Astrocyte (in vitro differentiated cells and primary cell): Measurements from ENCODE around the gene MRPL36. TPM values are rescaled to one million over a fixed set of nuclear protein-coding genes. Genes with fewer than 3 reads are reported as not detected.

ENCODE experiments used
- DNase-seq: peaks from one replicate; pipeline ENCODE4 v3.0.0-alpha.2; 2010; ENCODE audit warnings: low read depth
- FAIRE-seq: peaks from 2 replicates; lab custom pipeline; 2011; peaks lifted over from hg19 to GRCh38; lab: Jason Lieb, UNC
- H2AFZ ChIP-seq: 2 replicates; pipeline ENCODE4 v1.6.0; 2012; ENCODE audit warnings: low read depth, low read length, inconsistent platforms
- H3K27ac ChIP-seq: 2 replicates; pipeline ENCODE4 v1.5.1; 2011; ENCODE audit warnings: low read depth, low read length, inconsistent platforms
- H3K27me3 ChIP-seq: 2 replicates; pipeline ENCODE4 v1.6.0; 2011; ENCODE audit warnings: low read length, inconsistent platforms; ENCODE audit not compliant: insufficient read depth
- H3K36me3 ChIP-seq: 2 replicates; pipeline ENCODE4 v1.5.1; 2011; ENCODE audit warnings: low read length, inconsistent platforms; ENCODE audit not compliant: insufficient read depth
- H3K4me1 ChIP-seq: 2 replicates; pipeline ENCODE4 v1.5.1; 2011; ENCODE audit warnings: low read length, inconsistent platforms; ENCODE audit not compliant: insufficient read depth
- H3K4me2 ChIP-seq: 2 replicates; pipeline ENCODE4 v1.6.0; 2012; ENCODE audit warnings: low read length, inconsistent platforms
- H3K4me3 ChIP-seq: 2 replicates; pipeline ENCODE4 v1.5.1; 2011; ENCODE audit warnings: low read depth, mild to moderate bottlenecking, low read length, inconsistent platforms; ENCODE audit not compliant: insufficient read depth
- H3K79me2 ChIP-seq: 2 replicates; pipeline ENCODE4 v1.6.0; 2012; ENCODE audit warnings: mild to moderate bottlenecking, low read length, inconsistent platforms; ENCODE audit not compliant: insufficient read depth
- H3K9ac ChIP-seq: 2 replicates; pipeline ENCODE4 v1.6.0; 2012; ENCODE audit warnings: mild to moderate bottlenecking, low read length, inconsistent platforms
- H3K9me3 ChIP-seq: 2 replicates; pipeline ENCODE4 v1.5.1; 2012; ENCODE audit warnings: low read depth, mild to moderate bottlenecking, low read length, inconsistent platforms; ENCODE audit not compliant: insufficient read depth
- H4K20me1 ChIP-seq: 2 replicates; pipeline ENCODE4 v1.6.0; 2012; ENCODE audit warnings: low read length, inconsistent platforms; ENCODE audit not compliant: insufficient read depth
- H3K27ac Mint-ChIP-seq: one replicate; pipeline ENCODE4 v1.8.0; 2021; ENCODE audit warnings: mild to moderate bottlenecking, mixed read lengths; ENCODE audit not compliant: unreplicated experiment
- H3K27me3 Mint-ChIP-seq: one replicate; pipeline ENCODE4 v1.8.0; 2021; ENCODE audit warnings: low read depth, mixed read lengths; ENCODE audit not compliant: unreplicated experiment
- H3K36me3 Mint-ChIP-seq: one replicate; pipeline ENCODE4 v1.8.0; 2021; ENCODE audit warnings: low read depth, mixed read lengths; ENCODE audit not compliant: unreplicated experiment
- H3K4me1 Mint-ChIP-seq: one replicate; pipeline ENCODE4 v1.8.0; 2021; ENCODE audit warnings: low read depth, mixed read lengths; ENCODE audit not compliant: unreplicated experiment
- H3K4me3 Mint-ChIP-seq: one replicate; pipeline ENCODE4 v1.8.0; 2021; ENCODE audit warnings: mild to moderate bottlenecking, moderate library complexity, mixed read lengths; ENCODE audit not compliant: unreplicated experiment
- H3K9me3 Mint-ChIP-seq: one replicate; pipeline ENCODE4 v1.8.0; 2021; ENCODE audit warnings: mild to moderate bottlenecking, mixed read lengths; ENCODE audit not compliant: unreplicated experiment
- EZH2 ChIP-seq: IDR thresholded peaks from 2 replicates; pipeline ENCODE4 v1.6.1; 2012; ENCODE audit warnings: mild to moderate bottlenecking, low read length, inconsistent platforms; ENCODE audit not compliant: insufficient read depth
- total RNA-seq: library from RNA; stranded (reverse); gene quantifications from 2 replicates; pipeline ENCODE4 v1.2.1, GENCODE V29; 2021
- TF ChIP-seq, protein P1 (sequence below): IDR thresholded peaks from 2 replicates; pipeline ENCODE4 v1.5.1; 2011; ENCODE audit warnings: low read depth, mild to moderate bottlenecking, inconsistent platforms, low read length, moderate library complexity; ENCODE audit not compliant: insufficient read depth

The MRPL36 gene
- total RNA-seq, 1 donor from 2014 or later: 72.2 TPM

DNA sequence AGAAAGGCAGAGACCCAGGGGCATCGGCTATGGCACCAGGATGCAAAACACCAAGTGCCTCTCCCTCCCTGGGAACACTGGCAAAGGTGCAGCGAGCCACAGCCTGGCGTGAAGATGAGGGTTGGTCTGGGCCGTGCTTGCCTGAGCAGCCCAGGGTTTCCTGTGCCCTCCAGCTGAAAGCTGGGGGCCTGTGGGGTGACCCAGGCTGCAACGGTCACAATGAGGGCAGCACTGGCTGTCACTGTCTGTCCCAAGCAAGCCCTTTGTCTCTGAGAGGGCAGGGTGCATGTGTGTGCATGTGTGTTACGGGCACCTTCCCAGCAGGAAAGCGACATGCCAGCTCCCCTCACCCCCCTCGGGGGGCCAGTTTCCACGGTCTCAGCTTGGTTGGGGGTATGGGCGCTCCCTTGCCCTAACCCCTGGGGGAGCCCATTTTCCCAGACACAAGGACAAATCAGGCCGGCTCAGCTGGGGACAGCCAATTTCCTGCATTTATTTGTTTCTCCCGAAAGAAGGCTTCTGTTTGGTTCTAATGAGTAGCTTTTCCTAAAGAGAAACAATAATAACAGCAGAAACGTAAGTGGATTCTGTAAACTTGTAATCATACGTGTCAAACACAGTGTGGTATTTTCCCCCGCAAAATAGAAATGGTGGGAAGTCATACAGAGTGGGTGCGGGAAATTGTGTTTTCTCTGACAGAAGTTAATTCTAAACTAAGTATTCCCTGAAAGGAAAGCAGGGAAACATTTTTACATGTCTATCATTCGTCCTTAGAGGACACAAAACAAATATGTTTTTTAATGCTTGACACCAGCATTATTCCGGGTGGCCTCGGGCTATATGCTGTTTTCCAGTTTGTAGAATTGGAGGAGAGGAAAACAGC, 21.3 kb downstream of the MRPL36 start:
- no peak for TF ChIP-seq EZH2
- TF ChIP-seq, protein P1, sequence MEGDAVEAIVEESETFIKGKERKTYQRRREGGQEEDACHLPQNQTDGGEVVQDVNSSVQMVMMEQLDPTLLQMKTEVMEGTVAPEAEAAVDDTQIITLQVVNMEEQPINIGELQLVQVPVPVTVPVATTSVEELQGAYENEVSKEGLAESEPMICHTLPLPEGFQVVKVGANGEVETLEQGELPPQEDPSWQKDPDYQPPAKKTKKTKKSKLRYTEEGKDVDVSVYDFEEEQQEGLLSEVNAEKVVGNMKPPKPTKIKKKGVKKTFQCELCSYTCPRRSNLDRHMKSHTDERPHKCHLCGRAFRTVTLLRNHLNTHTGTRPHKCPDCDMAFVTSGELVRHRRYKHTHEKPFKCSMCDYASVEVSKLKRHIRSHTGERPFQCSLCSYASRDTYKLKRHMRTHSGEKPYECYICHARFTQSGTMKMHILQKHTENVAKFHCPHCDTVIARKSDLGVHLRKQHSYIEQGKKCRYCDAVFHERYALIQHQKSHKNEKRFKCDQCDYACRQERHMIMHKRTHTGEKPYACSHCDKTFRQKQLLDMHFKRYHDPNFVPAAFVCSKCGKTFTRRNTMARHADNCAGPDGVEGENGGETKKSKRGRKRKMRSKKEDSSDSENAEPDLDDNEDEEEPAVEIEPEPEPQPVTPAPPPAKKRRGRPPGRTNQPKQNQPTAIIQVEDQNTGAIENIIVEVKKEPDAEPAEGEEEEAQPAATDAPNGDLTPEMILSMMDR: no peak
- no peaks in the 10 kb centered on the region for H4K20me1 ChIP-seq
- H3K27me3 ChIP-seq: peaks cover 2% of the 10 kb centered on the region
- H3K79me2 ChIP-seq: no peaks in the 10 kb centered on the region
- FAIRE-seq: no peak
- H3K36me3 ChIP-seq: no peaks in the 10 kb centered on the region
- H3K36me3 Mint-ChIP-seq: no peaks in the 10 kb centered on the region
- H3K27ac Mint-ChIP-seq: no peak overlapping the region
- no peak overlapping the region for H3K27ac ChIP-seq
- DNase-seq: no peak
- H3K9ac ChIP-seq: no peak overlapping the region
- no peaks in the 10 kb centered on the region for H3K9me3 ChIP-seq
- no peaks in the 10 kb centered on the region for H3K4me1 ChIP-seq
- no peak overlapping the region for H2AFZ ChIP-seq
- no peak overlapping the region for H3K4me3 Mint-ChIP-seq
- H3K4me1 Mint-ChIP-seq: no peaks in the 10 kb centered on the region
- H3K27me3 Mint-ChIP-seq: peaks cover 26% of the 10 kb centered on the region
- H3K9me3 Mint-ChIP-seq: no peaks in the 10 kb centered on the region
- no peak overlapping the region for H3K4me2 ChIP-seq
- no peak overlapping the region for H3K4me3 ChIP-seq

GRCh38 chr5:1777281-1778137, 22.1 kb downstream of the MRPL36 start:
- TF ChIP-seq, protein P1: no peak
- TF ChIP-seq EZH2: no peak
- H3K9me3 Mint-ChIP-seq: no peaks in the 10 kb centered on the region
- no peaks in the 10 kb centered on the region for H3K4me1 ChIP-seq
- H2AFZ ChIP-seq: no peak overlapping the region
- no peak overlapping the region for H3K4me3 ChIP-seq
- H3K4me1 Mint-ChIP-seq: no peaks in the 10 kb centered on the region
- no peak overlapping the region for H3K4me2 ChIP-seq
- no peaks in the 10 kb centered on the region for H3K36me3 ChIP-seq
- FAIRE-seq: no peak
- no peak overlapping the region for H3K27ac ChIP-seq
- no peak overlapping the region for H3K27ac Mint-ChIP-seq
- peaks cover 2% of the 10 kb centered on the region for H3K27me3 ChIP-seq
- no peak overlapping the region for H3K9ac ChIP-seq
- no peaks in the 10 kb centered on the region for H3K79me2 ChIP-seq
- no peak overlapping the region for H3K4me3 Mint-ChIP-seq
- no peaks in the 10 kb centered on the region for H3K9me3 ChIP-seq
- H4K20me1 ChIP-seq: no peaks in the 10 kb centered on the region
- no peaks in the 10 kb centered on the region for H3K36me3 Mint-ChIP-seq
- no peak for DNase-seq
- H3K27me3 Mint-ChIP-seq: peaks cover 25% of the 10 kb centered on the region
